Activated B cell treated with CpG ODN at 0.5 μM for 24 hours (primary cell): ENCODE results near the gene PPP1R9B. TPM values are rescaled to one million over a fixed set of nuclear protein-coding genes. Genes with fewer than 3 reads are reported as not detected.

Source experiments
- ATAC-seq: fragments of 200-7000 bp; cut with Tn5 transposase; one replicate; pipeline ENCODE4 v1.10.0; 2021; ENCODE audit warnings: low read depth, mild to moderate bottlenecking, moderate library complexity
- CTCF ChIA-PET: fragments of 350-600 bp; sonication (Branson Sonifier 250); formaldehyde crosslinking; loops from one replicate; lab custom pipeline; 2021; ENCODE audit warnings: antibody characterized with exemption; lab: Charles Lee
- POLR2A ChIA-PET: fragments of 350-600 bp; sonication (Branson Sonifier 250); formaldehyde crosslinking; loops from one replicate; lab custom pipeline; 2021; ENCODE audit warnings: antibody characterized with exemption; lab: Charles Lee
- DNase-seq: peaks from one replicate; pipeline ENCODE4 v3.0.0; 2022
- H3K27ac Mint-ChIP-seq: one replicate; pipeline ENCODE4 v1.8.0; 2020; ENCODE audit warnings: mixed read lengths
- H3K27me3 Mint-ChIP-seq: one replicate; pipeline ENCODE4 v1.8.0; 2021; ENCODE audit warnings: mixed read lengths
- H3K36me3 Mint-ChIP-seq: one replicate; pipeline ENCODE4 v1.8.0; 2021; ENCODE audit warnings: low read depth, mixed read lengths
- H3K4me1 Mint-ChIP-seq: one replicate; pipeline ENCODE4 v1.8.0; 2021; ENCODE audit warnings: mixed read lengths
- H3K4me3 Mint-ChIP-seq: one replicate; pipeline ENCODE4 v1.8.0; 2020; ENCODE audit warnings: mild to moderate bottlenecking, mixed read lengths
- H3K9me3 Mint-ChIP-seq: one replicate; pipeline ENCODE4 v1.8.0; 2020; ENCODE audit warnings: mixed read lengths
- intact Hi-C: fragments of 100-400 bp; cut with micrococcal nuclease; formaldehyde crosslinking; loops from one replicate; pipeline ENCODE4 v1.15.1; 2024
- total RNA-seq: library from RNA; stranded (reverse); gene quantifications from 2 replicates; pipeline ENCODE4 v1.2.3, GENCODE V29; 2022
- TF ChIP-seq, protein P1 (sequence below): fragments of 200-600 bp; IDR thresholded peaks from one replicate; pipeline ENCODE4 v1.8.0; 2022; ENCODE audit warnings: antibody characterized with exemption, mild to moderate bottlenecking

PPP1R9B gene
- total RNA-seq, 1 donor from 2014 or later, result 313 TPM

DNA sequence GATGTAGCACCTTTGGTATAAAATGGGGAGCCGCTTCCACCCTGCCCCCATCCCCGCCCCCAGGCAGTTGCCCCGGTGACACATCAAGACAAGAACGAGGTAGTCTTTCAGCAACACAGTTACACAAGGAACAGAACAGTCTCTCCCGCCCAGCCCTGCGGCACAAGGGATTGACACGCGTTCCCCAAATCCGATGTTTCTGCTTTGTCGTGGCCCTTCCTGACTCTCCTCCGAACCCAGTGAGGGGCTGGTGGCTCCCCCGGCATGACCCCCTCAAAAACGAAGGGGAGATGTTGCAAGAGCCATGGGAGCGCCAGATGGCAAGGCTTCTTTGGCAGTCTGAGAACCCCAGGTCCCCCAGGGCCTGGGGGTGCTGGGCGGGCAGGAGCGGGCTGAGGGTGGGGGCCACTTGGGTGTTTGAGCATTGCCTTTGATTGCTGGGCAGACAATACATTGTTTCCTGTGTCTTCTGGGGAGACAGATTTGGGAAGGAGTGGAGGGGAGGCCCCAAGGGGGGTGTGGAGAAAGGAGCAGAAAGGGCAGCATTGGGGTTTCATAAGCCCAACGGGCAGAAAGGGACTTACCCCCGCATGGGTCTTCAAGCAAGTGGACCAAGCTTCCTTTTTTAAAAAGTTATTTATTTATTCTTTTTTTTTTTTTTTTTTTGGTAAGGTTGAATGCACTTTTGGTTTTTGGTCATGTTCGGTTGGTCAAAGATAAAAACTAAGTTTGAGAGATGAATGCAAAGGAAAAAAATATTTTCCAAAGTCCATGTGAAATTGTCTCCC, 34.3 kb upstream of the PPP1R9B start:
- no peak for ATAC-seq

DNA sequence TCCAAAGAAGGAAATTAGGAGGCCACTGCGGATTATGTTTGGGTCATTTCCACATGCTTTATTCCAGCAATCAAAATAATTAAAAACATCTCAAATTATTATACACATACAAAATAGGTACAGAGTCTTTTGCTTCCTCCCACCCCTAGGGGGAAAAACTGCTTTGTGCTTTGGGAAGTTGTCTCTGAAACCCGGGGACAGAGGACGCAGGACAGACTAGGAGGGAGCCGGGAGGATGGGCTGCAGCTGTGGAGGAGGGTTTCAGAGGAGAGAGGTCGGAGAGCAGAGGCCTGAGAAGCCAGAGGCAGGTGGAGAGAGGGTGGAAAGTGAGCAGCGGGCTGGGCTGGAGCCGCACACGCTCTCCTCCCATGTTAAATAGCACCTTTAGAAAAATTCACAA, 33.6 kb upstream of the PPP1R9B start:
- peak; percentile 26 for ATAC-seq
- peaks cover 43% of the 10 kb centered on the region for H3K4me1 Mint-ChIP-seq
- ChIA-PET CTCF (no interaction called here), POLR2A (no interaction called here)
- H3K27me3 Mint-ChIP-seq, result no peaks in the 10 kb centered on the region
- H3K36me3 Mint-ChIP-seq, result peaks cover 10% of the 10 kb centered on the region
- intact Hi-C loops, result loop anchor here (1.0 kb wide), 1 partner anchor 9 kb away; no protein-coding TSS in a partner anchor
- DNase-seq, result no peak
- H3K4me3 Mint-ChIP-seq, result peak overlapping the region; percentile 61
- H3K27ac Mint-ChIP-seq, result peak overlapping the region; percentile 31
- TF ChIP-seq, protein P1, sequence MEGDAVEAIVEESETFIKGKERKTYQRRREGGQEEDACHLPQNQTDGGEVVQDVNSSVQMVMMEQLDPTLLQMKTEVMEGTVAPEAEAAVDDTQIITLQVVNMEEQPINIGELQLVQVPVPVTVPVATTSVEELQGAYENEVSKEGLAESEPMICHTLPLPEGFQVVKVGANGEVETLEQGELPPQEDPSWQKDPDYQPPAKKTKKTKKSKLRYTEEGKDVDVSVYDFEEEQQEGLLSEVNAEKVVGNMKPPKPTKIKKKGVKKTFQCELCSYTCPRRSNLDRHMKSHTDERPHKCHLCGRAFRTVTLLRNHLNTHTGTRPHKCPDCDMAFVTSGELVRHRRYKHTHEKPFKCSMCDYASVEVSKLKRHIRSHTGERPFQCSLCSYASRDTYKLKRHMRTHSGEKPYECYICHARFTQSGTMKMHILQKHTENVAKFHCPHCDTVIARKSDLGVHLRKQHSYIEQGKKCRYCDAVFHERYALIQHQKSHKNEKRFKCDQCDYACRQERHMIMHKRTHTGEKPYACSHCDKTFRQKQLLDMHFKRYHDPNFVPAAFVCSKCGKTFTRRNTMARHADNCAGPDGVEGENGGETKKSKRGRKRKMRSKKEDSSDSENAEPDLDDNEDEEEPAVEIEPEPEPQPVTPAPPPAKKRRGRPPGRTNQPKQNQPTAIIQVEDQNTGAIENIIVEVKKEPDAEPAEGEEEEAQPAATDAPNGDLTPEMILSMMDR, result no peak
- H3K9me3 Mint-ChIP-seq, result no peaks in the 10 kb centered on the region

More for the DNA sequence above, 34.3 kb upstream of the PPP1R9B start:
- TF ChIP-seq, protein P1, result no peak
- H3K4me1 Mint-ChIP-seq, result peaks cover 43% of the 10 kb centered on the region
- intact Hi-C loops, result loop anchor here (1.0 kb wide), 1 partner anchor 8 kb away; no protein-coding TSS in a partner anchor
- H3K27me3 Mint-ChIP-seq, result no peaks in the 10 kb centered on the region
- peak overlapping the region; percentile 57 for H3K4me3 Mint-ChIP-seq
- POLR2A ChIA-PET, result interaction anchor here (0.6 to 0.9 kb wide), 2 partner anchors 12 to 55 kb away, joined by 3 to 7 read pairs; partner anchors contain the start of gene SAMD14
- H3K27ac Mint-ChIP-seq, result no peak overlapping the region
- peaks cover 10% of the 10 kb centered on the region for H3K36me3 Mint-ChIP-seq
- CTCF ChIA-PET, result no interaction called here
- no peaks in the 10 kb centered on the region for H3K9me3 Mint-ChIP-seq
- DNase-seq, result no peak

DNA sequence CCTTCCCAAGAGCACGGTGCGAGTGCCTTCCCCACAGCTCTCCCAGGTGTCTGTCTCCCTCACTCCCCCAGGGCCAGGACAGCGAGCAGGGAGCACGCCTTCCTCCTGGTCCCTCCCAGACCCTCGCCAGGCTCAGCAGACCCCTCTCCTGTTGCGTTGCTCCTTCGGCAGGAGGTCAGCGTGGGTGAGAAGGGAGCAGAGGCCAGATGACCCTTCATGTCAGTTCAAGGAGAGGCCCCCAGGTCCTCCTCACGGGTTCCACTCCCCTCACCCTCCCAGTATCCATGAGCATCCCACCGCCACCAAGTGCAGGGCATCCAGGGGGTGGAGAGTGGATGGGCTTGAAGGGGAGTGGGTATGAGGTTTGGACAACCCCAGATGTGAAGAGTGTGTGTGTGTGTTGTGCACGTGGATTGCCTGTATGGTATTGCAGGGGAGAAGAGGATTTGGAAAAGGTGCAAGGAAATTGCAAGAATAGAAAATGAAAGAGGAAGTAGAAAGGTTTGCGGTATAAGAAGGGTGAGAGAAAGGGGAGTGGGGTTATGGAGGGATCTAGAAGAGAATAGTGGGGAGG, 33.0 kb upstream of the PPP1R9B start:
- ChIA-PET POLR2A (no interaction called here), CTCF (no interaction called here)
- Mint-ChIP-seq H3K9me3 (no peaks in the 10 kb centered on the region), H3K27ac (peak overlapping the region; percentile 41), H3K27me3 (no peaks in the 10 kb centered on the region), H3K4me3 (peak overlapping the region; percentile 61), H3K36me3 (peaks cover 10% of the 10 kb centered on the region), H3K4me1 (peaks cover 44% of the 10 kb centered on the region)
- no peak for DNase-seq
- ATAC-seq, result peak; percentile 65
- TF ChIP-seq, protein P1, result no peak
- intact Hi-C loops, result no loop called here

DNA sequence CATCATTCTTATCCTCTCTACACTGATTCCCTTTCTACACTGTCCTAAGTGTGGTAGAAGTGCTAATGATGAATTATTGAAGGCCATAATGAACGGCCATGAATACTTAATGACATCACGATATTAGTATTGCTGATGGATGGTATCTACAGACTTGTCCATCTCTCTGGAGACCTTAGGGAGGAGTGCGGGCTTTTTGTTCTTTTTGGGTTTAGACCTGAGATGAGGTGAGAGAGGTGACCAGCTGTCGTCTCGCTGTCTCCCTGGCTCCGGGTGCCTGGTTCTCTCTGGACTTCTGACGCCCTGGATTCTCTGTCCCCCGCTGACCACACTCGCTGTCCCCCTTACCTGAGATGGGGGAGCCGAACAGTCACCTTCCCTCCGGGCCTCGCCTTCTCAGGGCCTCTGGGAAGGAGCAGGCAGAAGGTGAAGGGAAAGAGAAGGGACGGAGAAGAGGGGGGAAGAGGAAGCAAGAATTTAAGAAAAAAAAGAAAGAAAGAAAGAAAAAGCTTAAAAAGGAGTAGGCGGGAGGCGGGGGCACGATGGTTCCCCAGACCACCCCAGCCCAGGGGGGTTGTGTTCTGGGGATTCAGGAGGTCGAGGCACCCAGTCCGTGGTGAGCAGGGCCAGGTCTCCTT, 32.4 kb upstream of the PPP1R9B start:
- TF ChIP-seq, protein P1, result no peak
- H3K9me3 Mint-ChIP-seq, result no peaks in the 10 kb centered on the region
- H3K27ac Mint-ChIP-seq, result peak overlapping the region; percentile 41

More for the DNA sequence above, 32.4 kb upstream of the PPP1R9B start:
- ChIA-PET CTCF (no interaction called here), POLR2A (no interaction called here)
- no peak for ATAC-seq
- DNase-seq, result no peak
- Mint-ChIP-seq H3K27me3 (no peaks in the 10 kb centered on the region), H3K4me3 (no peak overlapping the region), H3K36me3 (peaks cover 10% of the 10 kb centered on the region), H3K4me1 (peaks cover 50% of the 10 kb centered on the region)
- intact Hi-C loops, result no loop called here
